Bone marrow (tissue), 2 donors: Measurements from ENCODE around the gene DDIAS.
"Not testable (repeated sequence)": the region's sequence is repeated elsewhere in the genome, so short reads cannot be mapped to it uniquely, and the experiment has no call there.

Experiments used
- DNase-seq, 2 donors: peaks; one replicate each; lab custom pipeline; 2025; lab: John Stamatoyannopoulos, UW

Gene DDIAS

DNA sequence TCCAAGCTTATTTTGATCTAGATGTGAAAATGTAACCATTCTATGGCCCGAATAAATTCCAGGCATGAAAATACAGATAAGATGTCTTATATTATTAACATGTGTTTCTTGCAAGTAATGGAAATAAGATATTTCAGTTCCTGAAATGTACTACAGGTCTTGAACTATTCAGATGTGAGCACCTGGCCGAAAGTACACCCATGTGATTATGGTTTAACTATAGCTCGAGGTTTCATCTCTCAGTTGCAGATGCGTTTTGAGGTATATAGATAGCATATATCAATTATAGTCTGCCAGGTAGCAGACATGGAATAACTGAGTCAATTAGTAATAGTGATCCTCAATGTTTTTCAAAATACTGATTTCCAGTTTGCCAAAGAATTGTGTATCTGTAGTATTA is 68.3 kb downstream of the DDIAS start:
- no peak for DNase-seq

GRCh38 chr11:82970507-82971083 is 69.1 kb downstream of the DDIAS start:
- not testable (repeated sequence) for DNase-seq

GRCh38 chr11:82971519-82971946 is 70.0 kb downstream of the DDIAS start:
- not testable (repeated sequence) for DNase-seq

GRCh38 chr11:82972103-82972502 is 70.6 kb downstream of the DDIAS start:
- no peak for DNase-seq

DNA sequence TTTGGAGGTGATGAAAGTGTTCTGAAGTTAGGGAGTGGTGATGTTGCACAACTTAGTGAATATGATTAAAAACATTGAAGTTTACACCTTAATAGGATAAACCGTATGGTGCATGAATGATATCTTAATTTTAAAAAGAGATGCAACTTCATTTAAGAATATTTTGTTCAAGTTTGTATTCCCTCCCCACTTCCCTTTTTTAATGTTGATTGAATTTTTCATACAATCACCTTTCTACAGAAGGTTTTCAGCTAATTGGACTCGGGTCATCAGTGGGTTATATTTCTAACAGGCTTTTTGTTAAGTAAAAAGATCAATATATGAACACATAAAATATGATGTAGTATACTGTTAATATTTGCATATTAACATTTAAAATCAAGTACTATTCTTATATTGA is 72.6 kb downstream of the DDIAS start:
- no peak for DNase-seq

- no peak for DNase-seq
These were observed 73.3 kb downstream of the DDIAS start for GRCh38 chr11:82974851-82975250.

- no peak for DNase-seq
These were observed 74.3 kb downstream of the DDIAS start for GRCh38 chr11:82975882-82976281.

DNA sequence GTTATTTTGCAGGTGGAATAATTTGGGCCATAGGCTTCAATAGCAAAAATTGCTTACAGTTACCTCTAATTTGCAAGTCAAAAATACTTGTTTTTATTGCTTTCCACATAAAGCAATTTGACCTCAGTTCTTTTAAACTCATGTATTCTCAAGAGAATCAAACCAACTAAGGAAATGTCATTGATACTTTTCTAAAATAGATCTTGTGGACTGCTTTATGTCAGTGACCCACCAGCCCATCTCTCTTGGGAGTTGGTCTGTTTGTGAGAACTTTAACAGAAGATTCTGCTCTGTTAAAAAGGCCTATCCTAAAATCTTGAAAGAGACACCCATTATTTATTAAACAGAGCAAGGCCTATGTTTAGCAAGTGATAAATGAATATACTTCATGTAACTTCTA is 75.2 kb downstream of the DDIAS start:
- DNase-seq: no peak

GRCh38 chr11:82978422-82979099 is 77.0 kb downstream of the DDIAS start:
- DNase-seq: no peak

- DNase-seq: no peak
These were observed 78.3 kb downstream of the DDIAS start for GRCh38 chr11:82979824-82980223.

DNA sequence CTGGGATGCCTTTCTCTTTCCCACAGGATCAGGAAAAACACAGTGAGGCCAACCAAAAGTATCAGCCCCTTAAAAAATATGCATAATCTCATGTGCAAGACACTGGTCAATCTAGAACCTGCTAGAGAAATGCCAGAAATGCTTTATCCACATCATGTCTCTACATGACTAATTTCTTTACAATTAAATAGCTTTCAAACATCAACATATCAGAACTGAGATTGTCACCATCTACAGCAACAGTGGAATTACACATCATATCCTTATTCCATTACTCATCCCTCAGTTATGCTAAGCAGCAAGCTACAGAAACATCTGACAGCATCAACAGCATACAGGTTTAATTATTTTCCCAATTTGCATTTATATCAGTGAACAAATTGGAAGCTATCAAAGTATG is 78.8 kb downstream of the DDIAS start:
- no peak for DNase-seq

GRCh38 chr11:82980947-82981346 is 79.4 kb downstream of the DDIAS start:
- DNase-seq: no peak

DNA sequence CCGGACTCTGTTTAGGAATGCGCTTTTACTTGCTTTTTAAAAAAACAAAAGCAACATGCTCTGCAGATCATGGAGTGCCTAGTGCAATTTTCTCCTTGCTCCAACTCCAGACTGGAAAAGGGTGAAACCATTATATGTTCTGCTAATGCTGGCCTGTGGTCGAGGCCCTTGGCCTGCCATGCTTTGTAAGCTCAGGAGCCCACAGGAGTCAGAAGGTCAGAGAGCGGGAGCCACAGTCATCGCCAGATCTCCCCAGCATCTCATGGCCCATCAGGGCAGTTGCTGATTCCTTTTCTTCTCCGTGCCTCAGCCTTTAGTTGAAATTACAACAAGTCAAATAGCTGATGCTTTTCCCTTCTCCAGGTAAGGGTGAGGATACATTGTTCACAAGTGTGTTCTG is 80.3 kb downstream of the DDIAS start:
- no peak for DNase-seq
